ENCODE results near the gene FTO. TPM values are rescaled to one million over a fixed set of nuclear protein-coding genes. Genes with fewer than 3 reads are reported as not detected.

Gene FTO
- total RNA-seq, 1 donor from 2014 or later: 107 TPM

DNA sequence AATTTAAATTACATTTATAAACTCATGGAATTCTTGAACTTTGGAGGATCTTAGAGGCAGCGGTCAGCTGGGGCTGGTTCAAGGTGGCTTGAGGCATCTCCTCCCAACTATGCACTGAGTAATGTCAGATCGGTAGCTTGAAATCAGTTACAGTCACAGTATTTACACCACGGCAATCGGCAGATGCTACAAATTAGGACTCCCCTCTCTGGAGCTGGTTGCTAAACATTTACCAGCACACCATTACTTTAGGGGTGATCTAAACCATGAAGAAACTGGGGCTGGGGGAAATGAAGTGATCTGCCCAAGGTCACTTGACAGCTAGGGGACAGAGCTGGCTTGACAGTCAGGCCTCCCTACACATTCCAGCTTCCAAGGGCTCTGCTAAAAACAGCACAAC lies 445.0 kb downstream of the FTO start:
- DNase-seq (ENCODE audit: low read depth, low spot score): no peak
- TF ChIP-seq, protein P1, sequence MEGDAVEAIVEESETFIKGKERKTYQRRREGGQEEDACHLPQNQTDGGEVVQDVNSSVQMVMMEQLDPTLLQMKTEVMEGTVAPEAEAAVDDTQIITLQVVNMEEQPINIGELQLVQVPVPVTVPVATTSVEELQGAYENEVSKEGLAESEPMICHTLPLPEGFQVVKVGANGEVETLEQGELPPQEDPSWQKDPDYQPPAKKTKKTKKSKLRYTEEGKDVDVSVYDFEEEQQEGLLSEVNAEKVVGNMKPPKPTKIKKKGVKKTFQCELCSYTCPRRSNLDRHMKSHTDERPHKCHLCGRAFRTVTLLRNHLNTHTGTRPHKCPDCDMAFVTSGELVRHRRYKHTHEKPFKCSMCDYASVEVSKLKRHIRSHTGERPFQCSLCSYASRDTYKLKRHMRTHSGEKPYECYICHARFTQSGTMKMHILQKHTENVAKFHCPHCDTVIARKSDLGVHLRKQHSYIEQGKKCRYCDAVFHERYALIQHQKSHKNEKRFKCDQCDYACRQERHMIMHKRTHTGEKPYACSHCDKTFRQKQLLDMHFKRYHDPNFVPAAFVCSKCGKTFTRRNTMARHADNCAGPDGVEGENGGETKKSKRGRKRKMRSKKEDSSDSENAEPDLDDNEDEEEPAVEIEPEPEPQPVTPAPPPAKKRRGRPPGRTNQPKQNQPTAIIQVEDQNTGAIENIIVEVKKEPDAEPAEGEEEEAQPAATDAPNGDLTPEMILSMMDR (conservative IDR thresholded peaks at IDR 0.05): no peak
- no peaks in the 10 kb centered on the region for H3K9me3 Mint-ChIP-seq
- H3K27ac Mint-ChIP-seq (ENCODE audit: unreplicated experiment): no peak overlapping the region
- H3K4me3 Mint-ChIP-seq: no peak overlapping the region
- H3K27me3 Mint-ChIP-seq (ENCODE audit: low read depth): peaks cover 2% of the 10 kb centered on the region
- no peaks in the 10 kb centered on the region for H3K36me3 Mint-ChIP-seq (ENCODE audit: low read depth)
- peaks cover 6% of the 10 kb centered on the region for H3K4me1 Mint-ChIP-seq

DNA sequence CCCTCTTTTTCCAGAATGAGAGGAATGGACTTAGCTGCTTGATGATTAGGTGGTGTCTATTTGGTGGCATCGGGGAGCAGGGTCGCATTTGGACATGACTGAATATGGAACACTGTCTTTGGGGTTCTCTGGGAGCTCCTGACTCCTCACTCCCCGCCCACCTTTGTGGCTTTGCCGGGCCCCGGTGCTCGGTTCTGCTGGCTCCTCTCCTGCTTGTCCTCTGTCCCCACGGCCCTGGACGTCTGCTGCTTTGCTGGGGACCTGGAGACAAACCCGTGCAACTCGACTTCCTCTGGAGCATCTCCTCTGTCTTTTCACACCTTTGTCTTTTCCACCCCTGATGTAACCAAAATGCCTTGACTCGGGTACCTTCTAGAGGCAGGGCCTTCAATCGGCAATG lies 446.9 kb downstream of the FTO start:
- no peak overlapping the region for H3K27ac Mint-ChIP-seq (ENCODE audit: unreplicated experiment)
- no peak overlapping the region for H3K4me3 Mint-ChIP-seq
- H3K4me1 Mint-ChIP-seq: no peaks in the 10 kb centered on the region
- H3K9me3 Mint-ChIP-seq: peaks cover under 1% of the 10 kb centered on the region
- peaks cover 2% of the 10 kb centered on the region for H3K27me3 Mint-ChIP-seq (ENCODE audit: low read depth)
- no peaks in the 10 kb centered on the region for H3K36me3 Mint-ChIP-seq (ENCODE audit: low read depth)
- no peak for DNase-seq (ENCODE audit: low read depth, low spot score)
- TF ChIP-seq, protein P1 (conservative IDR thresholded peaks at IDR 0.05): no peak

- TF ChIP-seq, protein P1 (conservative IDR thresholded peaks at IDR 0.05): no peak
- Mint-ChIP-seq H3K9me3 (peaks cover 9% of the 10 kb centered on the region), H3K4me3 (no peak overlapping the region), H3K36me3 (ENCODE audit: low read depth) (peaks cover 6% of the 10 kb centered on the region), H3K27ac (ENCODE audit: unreplicated experiment) (no peak overlapping the region), H3K4me1 (no peaks in the 10 kb centered on the region), H3K27me3 (ENCODE audit: low read depth) (peaks cover 2% of the 10 kb centered on the region)
- no peak for DNase-seq (ENCODE audit: low read depth, low spot score)
Measured at GRCh38 chr16:54152362-54153239, 448.6 kb downstream of the FTO start.

GRCh38 chr16:54153240-54153934 lies 449.4 kb downstream of the FTO start:
- no peak for DNase-seq (ENCODE audit: low read depth, low spot score)
- H3K27me3 Mint-ChIP-seq (ENCODE audit: low read depth): peaks cover 2% of the 10 kb centered on the region
- no peaks in the 10 kb centered on the region for H3K4me1 Mint-ChIP-seq
- H3K27ac Mint-ChIP-seq (ENCODE audit: unreplicated experiment): no peak overlapping the region
- peaks cover 6% of the 10 kb centered on the region for H3K36me3 Mint-ChIP-seq (ENCODE audit: low read depth)
- TF ChIP-seq, protein P1 (conservative IDR thresholded peaks at IDR 0.05): no peak
- H3K9me3 Mint-ChIP-seq: peaks cover 9% of the 10 kb centered on the region
- H3K4me3 Mint-ChIP-seq: no peak overlapping the region

GRCh38 chr16:54156349-54156748 lies 452.4 kb downstream of the FTO start:
- Mint-ChIP-seq H3K4me3 (no peak overlapping the region), H3K27me3 (ENCODE audit: low read depth) (no peaks in the 10 kb centered on the region), H3K4me1 (no peaks in the 10 kb centered on the region), H3K27ac (ENCODE audit: unreplicated experiment) (no peak overlapping the region), H3K36me3 (ENCODE audit: low read depth) (peaks cover 9% of the 10 kb centered on the region), H3K9me3 (peaks cover 13% of the 10 kb centered on the region)
- TF ChIP-seq, protein P1 (conservative IDR thresholded peaks at IDR 0.05): no peak
- DNase-seq (ENCODE audit: low read depth, low spot score): no peak
